HTR-8/SVneo (cell line): ENCODE data around the gene VBP1.
A peak's percentile ranks its signal among the peaks of the same experiment; 100 is the strongest.
"Not testable (repeated sequence)": the region's sequence is repeated elsewhere in the genome, so short reads cannot be mapped to it uniquely, and the experiment has no call there.

Source experiments
- DNase-seq: peaks from one replicate; pipeline ENCODE4 v3.0.0; 2011; ENCODE audit warnings: low spot score, mixed read lengths; ENCODE audit not compliant: insufficient read length
- FAIRE-seq: peaks from 2 replicates; lab custom pipeline; 2011; peaks lifted over from hg19 to GRCh38; lab: Jason Lieb, UNC

Gene VBP1

DNA sequence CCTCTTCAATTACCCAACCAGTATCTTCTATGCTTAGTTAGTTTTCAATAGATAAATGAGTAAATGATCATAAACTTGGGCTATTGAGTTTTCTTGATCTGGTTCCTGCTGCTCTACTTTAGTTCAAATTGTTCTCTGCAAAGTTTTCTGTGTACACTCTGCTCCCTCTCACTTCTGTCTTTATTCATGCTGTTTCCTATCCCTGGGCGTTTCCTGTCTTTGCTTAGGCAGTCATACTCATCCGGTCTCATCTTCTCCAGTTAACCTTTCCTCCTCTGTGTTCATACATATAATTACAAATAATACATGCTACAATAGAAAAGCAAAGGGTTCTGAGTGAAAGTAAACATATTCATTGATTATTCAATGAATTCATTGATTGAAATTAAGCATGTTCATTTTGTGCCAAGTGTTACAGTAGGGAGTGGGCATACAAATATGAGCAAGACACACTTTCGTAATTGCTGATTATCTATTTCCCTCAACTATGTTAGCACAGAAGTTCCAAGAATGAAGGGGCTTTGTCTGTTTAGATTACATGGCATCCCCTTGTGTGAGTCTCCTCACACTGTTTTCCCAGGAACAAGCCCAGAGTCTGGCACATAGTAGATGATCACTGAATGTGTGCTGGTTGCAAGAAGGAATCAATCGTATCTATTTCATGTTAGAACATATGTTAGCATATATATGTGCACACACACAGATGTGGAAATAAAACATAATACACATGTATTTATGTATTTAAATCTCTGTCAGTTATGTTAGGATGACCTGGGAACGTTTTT lies 46.9 kb downstream of the VBP1 start:
- no peak for DNase-seq
- no peak for FAIRE-seq

DNA sequence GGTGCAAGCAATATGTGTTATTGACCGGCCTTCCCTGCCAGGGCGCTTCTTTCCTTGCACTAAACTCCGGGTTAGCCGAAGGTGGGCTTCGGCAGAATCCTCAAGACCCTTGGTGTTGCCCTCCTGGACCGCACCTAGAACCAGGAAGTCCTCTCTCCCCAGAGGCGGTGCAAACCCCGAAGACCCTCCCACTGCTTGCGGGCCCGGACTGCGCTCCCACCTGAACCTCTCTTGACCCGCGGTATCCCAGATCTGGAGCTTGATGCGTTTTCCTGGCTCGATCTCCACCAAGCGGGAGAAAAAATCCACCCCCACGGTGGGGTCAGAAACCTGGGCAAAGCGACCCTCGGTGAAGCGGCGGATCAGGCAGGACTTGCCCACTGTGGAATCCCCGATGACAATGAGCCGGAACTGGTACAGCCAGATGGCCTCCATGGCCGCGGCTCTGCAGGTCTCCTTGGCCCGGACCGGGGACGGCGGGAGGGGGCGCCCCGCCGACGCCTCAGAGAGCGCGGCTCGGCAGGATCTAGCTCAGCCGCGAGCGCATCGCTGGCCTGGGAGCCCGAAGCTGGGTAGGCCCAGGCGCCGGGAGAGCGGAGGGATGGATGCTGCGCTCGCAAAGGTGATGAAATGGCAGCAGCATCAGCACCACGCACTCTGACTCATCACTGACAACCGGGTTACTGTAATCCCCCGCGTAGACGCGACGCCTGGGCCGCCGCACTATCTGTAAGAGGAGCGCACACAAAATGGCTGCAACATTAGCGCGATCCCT lies 47.8 kb downstream of the VBP1 start, which contains the start of gene RAB39B:
Gene RAB39B (minus strand): TSS at position 638 of the 775 bp plus-strand sequence. CDS start 203 bp downstream, at position 435.
- FAIRE-seq: no peak
- peak; percentile 23 for DNase-seq

DNA sequence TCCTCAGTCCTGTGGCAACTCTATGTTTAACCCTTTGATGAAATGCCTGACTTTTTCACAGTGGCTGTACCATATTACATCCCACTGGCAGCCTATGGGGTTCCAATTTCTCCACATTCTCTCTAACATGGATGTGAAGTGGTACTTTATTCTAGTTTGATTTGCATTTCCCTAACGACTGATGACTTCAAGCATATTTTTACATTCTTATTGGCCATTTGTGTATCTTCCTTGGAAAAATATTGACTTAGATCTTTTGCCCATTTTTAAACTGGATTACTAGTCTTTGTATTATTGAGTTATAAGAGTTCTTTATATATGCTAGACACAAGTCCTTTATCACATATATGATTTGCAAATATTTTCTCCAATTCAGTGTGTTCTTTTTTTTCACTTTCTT lies 50.2 kb downstream of the VBP1 start:
- no peak for FAIRE-seq

DNA sequence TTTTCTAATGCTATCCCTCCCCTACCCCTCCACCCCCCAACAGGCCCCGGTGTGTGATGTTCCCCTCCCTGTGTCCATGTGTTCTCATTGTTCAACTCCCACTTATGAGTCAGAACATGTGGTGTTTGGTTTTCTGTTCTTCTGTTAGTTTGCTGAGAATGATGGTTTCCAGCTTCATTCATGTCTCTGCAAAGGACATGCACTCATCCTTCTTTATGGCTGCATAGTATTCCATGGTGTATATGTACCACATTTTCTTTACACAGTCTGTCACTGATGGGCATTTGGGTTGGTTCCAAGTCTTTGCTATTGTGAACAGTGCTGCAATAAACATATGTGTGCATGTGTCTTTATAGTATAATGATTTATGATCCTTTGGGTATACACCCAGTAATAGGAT lies 51.7 kb downstream of the VBP1 start:
- DNase-seq, FAIRE-seq: not testable (repeated sequence)

More for the DNA sequence above, 50.2 kb downstream of the VBP1 start:
- DNase-seq: no peak

DNA sequence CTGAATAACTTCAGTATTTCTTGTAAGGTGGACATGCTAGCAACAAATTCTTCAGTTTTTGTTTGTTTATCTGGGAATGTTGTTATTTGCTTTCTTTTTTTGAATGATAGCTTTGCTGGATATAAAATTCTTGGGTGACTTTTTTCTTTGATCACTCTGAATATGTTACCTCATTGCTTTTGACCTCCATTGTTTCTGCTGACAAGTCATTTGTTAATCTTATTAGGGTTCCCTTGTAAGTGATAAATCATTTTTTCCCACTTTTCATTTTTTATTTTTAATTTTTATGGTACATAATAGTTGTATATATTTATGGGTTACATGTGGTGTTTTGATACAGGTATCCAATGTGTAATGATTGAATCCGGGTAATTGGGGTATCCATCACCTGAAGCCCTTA lies 54.7 kb downstream of the VBP1 start:
- no peak for DNase-seq
- FAIRE-seq: no peak

DNA sequence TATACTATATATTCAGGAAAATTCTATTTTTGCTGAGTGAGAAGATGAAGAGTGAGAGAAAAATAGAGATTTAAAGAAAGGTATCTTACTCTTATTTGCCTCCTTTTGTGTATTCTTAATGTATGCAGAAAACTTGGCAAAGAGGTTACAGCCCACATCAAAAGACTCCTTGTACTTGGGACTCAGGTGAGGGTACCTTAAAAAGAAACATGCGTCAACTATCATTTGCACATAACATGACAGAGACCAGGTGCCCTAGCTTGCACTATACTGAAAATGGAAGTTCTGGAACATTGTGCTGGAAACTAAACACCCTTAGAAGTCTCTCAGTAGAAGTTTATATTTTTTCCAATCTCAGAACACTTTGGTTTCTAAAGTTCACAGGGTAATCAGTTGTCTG lies 63.6 kb downstream of the VBP1 start:
- FAIRE-seq (no peak), DNase-seq (no peak)
